C4-2B (cell line): Measurements from ENCODE around the gene GABRG3.

Source experiments
- H3K27ac ChIP-seq: fragments of 450-650 bp; 2 replicates; pipeline ENCODE4 v1.5.1; 2017
- CTCF ChIP-seq: fragments of 450-650 bp; conservative IDR thresholded peaks from 2 replicates; pipeline ENCODE4 v1.5.1; 2017; ENCODE audit warnings: mild to moderate bottlenecking
- ZFX ChIP-seq: fragments of 450-650 bp; IDR thresholded peaks from 2 replicates; pipeline ENCODE4 v1.6.1; 2017

GABRG3 gene

GRCh38 chr15:27454281-27455075 is 483.5 kb downstream of the GABRG3 start:
- no peak overlapping the region for H3K27ac ChIP-seq
- TF ChIP-seq CTCF (no peak), ZFX (no peak)

GRCh38 chr15:27456807-27457206 is 485.8 kb downstream of the GABRG3 start:
- H3K27ac ChIP-seq, result no peak overlapping the region
- TF ChIP-seq ZFX (no peak), CTCF (no peak)

GRCh38 chr15:27457766-27458165 is 486.8 kb downstream of the GABRG3 start:
- TF ChIP-seq ZFX (no peak), CTCF (no peak)
- no peak overlapping the region for H3K27ac ChIP-seq

- no peak for TF ChIP-seq ZFX
- TF ChIP-seq CTCF, result no peak
- no peak overlapping the region for H3K27ac ChIP-seq
These were observed 487.5 kb downstream of the GABRG3 start for GRCh38 chr15:27458345-27459084.

GRCh38 chr15:27459836-27460235 is 488.9 kb downstream of the GABRG3 start:
- no peak overlapping the region for H3K27ac ChIP-seq
- TF ChIP-seq CTCF (no peak), ZFX (no peak)

GRCh38 chr15:27461181-27461580 is 490.2 kb downstream of the GABRG3 start:
- no peak for TF ChIP-seq CTCF
- no peak for TF ChIP-seq ZFX
- H3K27ac ChIP-seq, result no peak overlapping the region

GRCh38 chr15:27463525-27464088 is 492.6 kb downstream of the GABRG3 start:
- TF ChIP-seq CTCF (no peak), ZFX (no peak)
- H3K27ac ChIP-seq, result no peak overlapping the region
